Spleen (tissue), 7 donors: ENCODE results near the gene FAM83E.

Experiments used
- CTCF ChIP-seq, 11 experiments: fragments of 200-600 bp in 7 of 11; fragments of 450-650 bp in 4 of 11; sonication (generic) in 4 of 11; IDR thresholded peaks in 8 of 11; conservative IDR thresholded peaks in 3 of 11; 1 replicate in 7 of 11; 2 replicates in 4 of 11; pipeline versions ENCODE4 v1.4.0 to v1.8.0; 2016 to 2021; ENCODE audit warnings: antibody characterized with exemption in 11 of 11, inconsistent platforms in 4 of 11, mild to moderate bottlenecking in 1 of 11
- POLR2A ChIP-seq, 3 donors: fragments of 450-650 bp; IDR thresholded peaks; one replicate each; pipeline ENCODE4 v1.5.1; 2017; ENCODE audit warnings: antibody characterized with exemption in 3 of 3, mild to moderate bottlenecking in 1 of 3
- POLR2AphosphoS5 ChIP-seq, 3 donors: sonication (generic); formaldehyde crosslinking; IDR thresholded peaks; one replicate each; pipeline ENCODE4 v1.5.1; 2017; ENCODE audit warnings: antibody characterized with exemption in 3 of 3
- donor health status: DM: no; HTN: no; CAD: no; lungs with moderate emphysema.
- donor health status: DM: no; HTN: no; CAD: no.
- donor health status: DM: no; HTN: no; CAD: no.

DNA sequence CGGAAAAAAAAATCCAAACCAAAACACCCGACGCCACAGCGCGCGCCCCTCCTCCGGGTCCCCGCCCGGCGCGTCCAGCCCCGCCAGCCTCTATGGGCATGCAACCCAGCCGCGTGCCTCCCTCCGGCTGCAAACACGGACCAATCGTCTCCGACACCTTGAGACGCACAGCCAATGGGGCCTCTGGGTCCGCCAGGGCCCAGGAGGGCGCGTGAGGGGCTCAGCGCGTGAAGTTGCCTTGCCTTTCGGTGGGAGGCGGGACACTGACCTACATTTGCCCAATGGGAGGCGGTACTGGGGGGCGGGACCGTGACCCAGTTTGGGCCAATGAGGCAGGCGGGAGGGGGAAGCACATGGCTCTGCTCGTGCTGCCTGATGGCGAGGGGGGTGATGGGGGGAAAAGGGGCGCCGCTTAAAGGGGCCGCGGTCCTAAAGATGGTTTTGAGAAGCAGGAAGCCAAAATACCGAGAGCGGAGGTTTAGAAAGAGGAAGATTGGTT is 22.6 kb upstream of the FAM83E start:
- TF ChIP-seq CTCF (IDR thresholded peaks at IDR 0.05 in 8 of 11, conservative IDR thresholded peaks at IDR 0.05 in 3 of 11) (peak in 1 of 11 experiments; percentile 2), POLR2A (IDR thresholded peaks at IDR 0.05) (no peak), POLR2AphosphoS5 (IDR thresholded peaks at IDR 0.05) (peak; percentile 67 to 91 (median 89))
